Esophagus squamous epithelium (tissue), 5 donors: ENCODE data around the gene EMX2. TPM values are rescaled to one million over a fixed set of nuclear protein-coding genes. Genes with fewer than 3 reads are reported as not detected.
"Not testable (repeated sequence)": the region's sequence is repeated elsewhere in the genome, so short reads cannot be mapped to it uniquely, and the experiment has no call there.

ENCODE experiments used
- DNase-seq: peaks from one replicate; lab custom pipeline; 2025; lab: John Stamatoyannopoulos, UW
- H3K27ac ChIP-seq, 4 donors: fragments of 200-600 bp; sonication (generic); one replicate each; pipeline ENCODE4 v1.5.1; 2016 to 2019; ENCODE audit warnings: mild to moderate bottlenecking in 1 of 4
- H3K27me3 ChIP-seq, 4 donors: fragments of 200-600 bp; sonication (generic); 1 replicate in 3 of 4; 2 replicates in 1 of 4; pipeline versions ENCODE4 v1.5.1 to v1.6.0; 2017 to 2021; ENCODE audit warnings: antibody characterized with exemption in 1 of 4
- H3K36me3 ChIP-seq, 3 donors: fragments of 200-600 bp; sonication (generic); one replicate each; pipeline ENCODE4 v1.5.1; 2016 to 2019
- H3K4me1 ChIP-seq, 3 donors: fragments of 200-600 bp; sonication (generic); one replicate each; pipeline ENCODE4 v1.5.1; 2017 to 2019
- H3K4me3 ChIP-seq, 4 donors: fragments of 200-600 bp; sonication (generic); 1 replicate in 3 of 4; 2 replicates in 1 of 4; pipeline ENCODE4 v1.5.1; 2016 to 2019; ENCODE audit warnings: mild to moderate bottlenecking in 2 of 4, moderate library complexity in 1 of 4
- H3K9me3 ChIP-seq, 3 donors: fragments of 200-600 bp; sonication (generic); one replicate each; pipeline ENCODE4 v1.5.1; 2016 to 2019
- POLR2A ChIP-seq, 4 donors: fragments of 450-650 bp; IDR thresholded peaks; one replicate each; pipeline ENCODE4 v1.6.1; 2017; ENCODE audit warnings: antibody characterized with exemption in 4 of 4, mild to moderate bottlenecking in 4 of 4, moderate library complexity in 3 of 4
- WGBS, 2 donors: methylation state at CpG; one replicate each; pipeline ENCODE4 v1.1.5; 2018; 5-methylcytosine and 5-hydroxymethylcytosine counted together
- intact Hi-C: fragments of 100-400 bp; cut with DNase I; formaldehyde crosslinking; loops from one replicate; pipeline ENCODE4 v1.15.0; 2022
- total RNA-seq, 4 donors: library from RNA; depleted of rRNA; stranded (reverse); fragments of >200 nt; gene quantifications; one replicate each; pipeline ENCODE4 v1.1.0, GENCODE V29; 2016
- TF ChIP-seq, protein P1 (sequence below), 6 experiments: fragments of 450-650 bp in 4 of 6; fragments of 200-600 bp in 2 of 6; sonication (generic) in 2 of 6; IDR thresholded peaks; one replicate each; pipeline ENCODE4 v1.5.1; 2016 to 2019; ENCODE audit warnings: antibody characterized with exemption in 6 of 6, mild to moderate bottlenecking in 4 of 6, moderate library complexity in 4 of 6
- donor health status: DM: yes; HTN: yes; CAD: no.

The EMX2 gene
- total RNA-seq, 4 donors from 2014 or later, result 0.19 TPM; not detected in 3

GRCh38 chr10:117570880-117571279 lies 28.3 kb downstream of the EMX2 start:
- H3K4me3 ChIP-seq, result no peak overlapping the region
- no peaks in the 10 kb centered on the region for H3K36me3 ChIP-seq
- H3K27me3 ChIP-seq, result peaks cover 0 to 75% (median 0%) of the 10 kb centered on the region in 4 donors
- intact Hi-C loops, result no loop called here
- TF ChIP-seq, protein P1, sequence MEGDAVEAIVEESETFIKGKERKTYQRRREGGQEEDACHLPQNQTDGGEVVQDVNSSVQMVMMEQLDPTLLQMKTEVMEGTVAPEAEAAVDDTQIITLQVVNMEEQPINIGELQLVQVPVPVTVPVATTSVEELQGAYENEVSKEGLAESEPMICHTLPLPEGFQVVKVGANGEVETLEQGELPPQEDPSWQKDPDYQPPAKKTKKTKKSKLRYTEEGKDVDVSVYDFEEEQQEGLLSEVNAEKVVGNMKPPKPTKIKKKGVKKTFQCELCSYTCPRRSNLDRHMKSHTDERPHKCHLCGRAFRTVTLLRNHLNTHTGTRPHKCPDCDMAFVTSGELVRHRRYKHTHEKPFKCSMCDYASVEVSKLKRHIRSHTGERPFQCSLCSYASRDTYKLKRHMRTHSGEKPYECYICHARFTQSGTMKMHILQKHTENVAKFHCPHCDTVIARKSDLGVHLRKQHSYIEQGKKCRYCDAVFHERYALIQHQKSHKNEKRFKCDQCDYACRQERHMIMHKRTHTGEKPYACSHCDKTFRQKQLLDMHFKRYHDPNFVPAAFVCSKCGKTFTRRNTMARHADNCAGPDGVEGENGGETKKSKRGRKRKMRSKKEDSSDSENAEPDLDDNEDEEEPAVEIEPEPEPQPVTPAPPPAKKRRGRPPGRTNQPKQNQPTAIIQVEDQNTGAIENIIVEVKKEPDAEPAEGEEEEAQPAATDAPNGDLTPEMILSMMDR (IDR thresholded peaks at IDR 0.05), result no peak
- TF ChIP-seq POLR2A (IDR thresholded peaks at IDR 0.05), result no peak
- 45 to 55% methylated on average over 4 to 5 of the region's 5 CpGs for WGBS, 2 donors
- H3K9me3 ChIP-seq, result no peaks in the 10 kb centered on the region
- DNase-seq, result no peak
- H3K4me1 ChIP-seq, result no peaks in the 10 kb centered on the region
- H3K27ac ChIP-seq, result no peak overlapping the region

DNA sequence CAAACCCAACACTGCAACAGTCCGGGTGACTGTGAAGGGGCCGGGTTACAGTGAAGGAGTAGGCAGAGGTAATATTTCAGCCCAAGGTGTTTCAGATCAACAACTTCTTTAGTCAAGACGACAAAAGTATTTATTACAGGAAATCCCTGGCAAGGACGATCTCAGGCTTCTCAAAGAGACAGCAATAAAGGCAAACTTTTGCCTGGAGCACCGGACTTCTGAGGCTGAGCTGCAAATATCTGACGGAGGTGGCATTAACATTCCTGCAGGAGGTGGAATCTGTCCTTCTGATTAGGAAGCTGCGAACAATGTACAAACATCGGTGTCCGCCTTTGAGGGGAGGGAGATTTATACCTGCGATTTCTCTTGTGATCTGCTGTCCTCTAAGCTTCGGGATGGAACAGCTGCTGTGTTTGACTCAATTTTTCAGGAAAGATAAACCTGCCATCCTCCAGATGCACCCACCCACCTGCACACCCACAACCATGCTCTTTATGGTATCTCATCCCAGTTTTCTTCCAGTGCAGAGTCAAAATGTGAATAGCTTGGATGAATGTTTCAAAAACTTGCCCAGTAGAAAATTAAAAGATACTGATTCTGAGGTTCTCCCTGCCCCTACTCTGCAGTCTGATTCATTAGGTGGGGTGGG lies 32.1 kb downstream of the EMX2 start:
- peaks cover 0 to 52% (median 0%) of the 10 kb centered on the region in 4 donors for H3K27me3 ChIP-seq
- 26 to 35% methylated on average over 10 to 11 of the region's 11 CpGs for WGBS, 2 donors
- H3K9me3 ChIP-seq, result no peaks in the 10 kb centered on the region
- no peaks in the 10 kb centered on the region for H3K4me1 ChIP-seq
- no peak overlapping the region for H3K27ac ChIP-seq
- TF ChIP-seq, protein P1 (IDR thresholded peaks at IDR 0.05), result no peak
- TF ChIP-seq POLR2A (IDR thresholded peaks at IDR 0.05), result no peak
- H3K36me3 ChIP-seq, result no peaks in the 10 kb centered on the region
- DNase-seq, result no peak
- H3K4me3 ChIP-seq, result no peak overlapping the region
- intact Hi-C loops, result no loop called here

GRCh38 chr10:117578490-117578889 lies 35.9 kb downstream of the EMX2 start:
- Histone ChIP-seq H3K27me3 (peaks cover 0 to 29% (median 0%) of the 10 kb centered on the region in 4 donors), H3K4me1 (no peaks in the 10 kb centered on the region), H3K36me3 (no peaks in the 10 kb centered on the region), H3K4me3 (no peak overlapping the region), H3K9me3 (no peaks in the 10 kb centered on the region), H3K27ac (no peak overlapping the region)
- TF ChIP-seq, protein P1 (IDR thresholded peaks at IDR 0.05), result no peak
- TF ChIP-seq POLR2A (IDR thresholded peaks at IDR 0.05), result no peak
- no peak for DNase-seq
- WGBS, 2 donors, result 22 to 81% methylated on average over 2 of the region's 3 CpGs
- intact Hi-C loops, result no loop called here

GRCh38 chr10:117578999-117579590 lies 36.5 kb downstream of the EMX2 start:
- no peak overlapping the region for H3K27ac ChIP-seq
- H3K4me1 ChIP-seq, result no peaks in the 10 kb centered on the region
- intact Hi-C loops, result no loop called here
- TF ChIP-seq POLR2A (IDR thresholded peaks at IDR 0.05), result no peak
- TF ChIP-seq, protein P1 (IDR thresholded peaks at IDR 0.05), result no peak
- DNase-seq, result no peak
- no peaks in the 10 kb centered on the region for H3K36me3 ChIP-seq
- WGBS, 2 donors, result 74 to 80% methylated on average over 5 of the region's 5 CpGs
- H3K27me3 ChIP-seq, result peaks cover 0 to 29% (median 0%) of the 10 kb centered on the region in 4 donors
- H3K9me3 ChIP-seq, result no peaks in the 10 kb centered on the region
- H3K4me3 ChIP-seq, result no peak overlapping the region

DNA sequence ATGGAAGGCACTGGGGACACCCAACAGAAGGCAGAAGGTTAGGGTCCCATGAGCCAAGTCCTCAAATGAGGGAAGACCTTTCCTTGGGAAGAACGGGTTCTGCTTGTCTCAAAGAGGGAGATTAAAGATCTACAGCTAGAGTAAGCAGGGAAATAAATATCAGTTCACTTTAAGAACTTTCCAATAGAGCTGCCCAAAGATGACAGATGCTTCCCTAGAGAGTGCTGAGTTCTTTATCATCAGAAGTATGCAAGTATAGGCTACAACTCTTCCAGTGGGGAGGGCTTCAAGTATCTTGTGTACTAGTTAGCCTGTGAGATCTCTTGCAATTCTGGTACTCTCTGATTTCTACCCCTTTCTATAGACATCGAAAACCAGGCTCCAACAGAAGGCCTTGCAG lies 39.4 kb downstream of the EMX2 start:
- H3K27me3 ChIP-seq, result peaks cover 0 to 7% (median 0%) of the 10 kb centered on the region in 4 donors
- H3K4me1 ChIP-seq, result no peaks in the 10 kb centered on the region
- intact Hi-C loops, result no loop called here
- TF ChIP-seq, protein P1 (IDR thresholded peaks at IDR 0.05), result no peak
- no peak for TF ChIP-seq POLR2A (IDR thresholded peaks at IDR 0.05)
- no peak for DNase-seq
- H3K27ac ChIP-seq, result no peak overlapping the region
- no peak overlapping the region for H3K4me3 ChIP-seq
- WGBS, 2 donors, result 60 to 82% methylated on average over 2 of the region's 2 CpGs
- no peaks in the 10 kb centered on the region for H3K9me3 ChIP-seq
- H3K36me3 ChIP-seq, result no peaks in the 10 kb centered on the region

DNA sequence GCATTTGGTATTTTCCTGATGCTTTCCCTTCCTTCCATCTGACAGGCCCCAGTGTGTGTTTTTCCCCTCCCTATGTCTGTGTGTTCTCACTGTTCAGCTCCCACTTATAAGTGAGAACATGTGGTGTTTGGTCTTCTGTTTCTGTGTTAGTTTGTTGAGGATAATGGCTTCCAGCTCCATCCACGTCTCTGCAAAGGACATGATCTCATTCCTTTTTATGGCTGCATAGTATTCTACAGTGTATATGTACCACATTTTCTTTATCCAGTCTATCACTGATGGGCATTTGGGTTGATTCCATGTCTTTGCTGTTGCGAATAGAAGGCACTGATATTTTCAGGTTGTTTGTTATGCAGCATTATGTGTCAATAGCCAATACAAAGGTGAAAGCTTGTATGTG lies 42.3 kb downstream of the EMX2 start:
- H3K27ac ChIP-seq, H3K9me3 ChIP-seq, H3K4me1 ChIP-seq, H3K4me3 ChIP-seq, DNase-seq, H3K36me3 ChIP-seq, intact Hi-C loops: not testable (repeated sequence)
- H3K27me3 ChIP-seq, result peaks cover 0 to 11% (median 0%) of the 10 kb centered on the region in 4 donors
- WGBS, 2 donors, result 33 to 58% methylated on average over 2 of the region's 2 CpGs
